Adrenal gland (tissue), 12 donors: ENCODE results near the gene C1orf226. TPM values are rescaled to one million over a fixed set of nuclear protein-coding genes. Genes with fewer than 3 reads are reported as not detected.
"Not testable (repeated sequence)": the region's sequence is repeated elsewhere in the genome, so short reads cannot be mapped to it uniquely, and the experiment has no call there.

Experiments
- DNase-seq, 7 donors: peaks; one replicate each; pipeline ENCODE4 v3.0.0-alpha.2; 2019 to 2020
- H3K27ac ChIP-seq, 5 donors: fragments of 200-600 bp; sonication (generic) in 4 of 5; 1 replicate in 3 of 5; 2 replicates in 2 of 5; pipeline versions ENCODE4 v1.5.1 to v1.8.0; 2016 to 2020; ENCODE audit warnings: mild to moderate bottlenecking in 1 of 5
- H3K27me3 ChIP-seq: fragments of 200-600 bp; 2 replicates; pipeline ENCODE4 v1.8.0; 2021
- H3K36me3 ChIP-seq, 2 donors: fragments of 200-600 bp; replicated peaks in 1 of 2; 1 replicate in 1 of 2; 2 replicates in 1 of 2; pipeline versions ENCODE4 v1.5.1 to v1.8.0; 2018 to 2022
- H3K4me1 ChIP-seq, 2 donors: fragments of 200-600 bp; replicated peaks in 1 of 2; 1 replicate in 1 of 2; 2 replicates in 1 of 2; pipeline versions ENCODE4 v1.5.1 to v1.8.0; 2018 to 2021
- H3K4me3 ChIP-seq, 4 donors: fragments of 200-600 bp; sonication (generic) in 3 of 4; one replicate each; pipeline ENCODE4 v1.5.1; 2016 to 2018
- H3K9me3 ChIP-seq, 3 donors: fragments of 200-600 bp; sonication (generic) in 1 of 3; replicated peaks in 1 of 3; 1 replicate in 2 of 3; 2 replicates in 1 of 3; pipeline versions ENCODE4 v1.5.1 to v1.8.0; 2016 to 2021
- CTCF ChIP-seq, 6 experiments: fragments of 450-650 bp in 4 of 6; fragments of 200-600 bp in 2 of 6; sonication (generic) in 1 of 6; IDR thresholded peaks; 1 replicate in 5 of 6; 2 replicates in 1 of 6; pipeline versions ENCODE4 v1.5.1 to v1.8.0; 2016 to 2021; ENCODE audit warnings: antibody characterized with exemption in 6 of 6, mild to moderate bottlenecking in 2 of 6, moderate library complexity in 1 of 6
- POLR2A ChIP-seq, 2 donors: fragments of 450-650 bp; IDR thresholded peaks; one replicate each; pipeline ENCODE4 v1.6.1; 2017; ENCODE audit warnings: antibody characterized with exemption in 2 of 2, mild to moderate bottlenecking in 2 of 2, moderate library complexity in 1 of 2
- WGBS, 4 donors: extraction: QIAGEN DNeasy Blood & Tissue Kit in 2 of 4; methylation state at CpG; one replicate each; pipeline versions ENCODE4 v1.1.5 to v1.1.7; 2013 to 2017; 5-methylcytosine and 5-hydroxymethylcytosine counted together
- intact Hi-C, 2 donors: fragments of 100-400 bp; cut with DNase I; formaldehyde crosslinking; loops; one replicate each; pipeline versions ENCODE4 v1.14.1 to v1.15.0; 2022 to 2023
- polyA plus RNA-seq, 3 donors: library from polyadenylated mRNA; stranded (reverse); fragments of 200-250 nt in 2 of 3; fragments of 350-450 nt in 1 of 3; fragmentation: Illumina TruSeq in 1 of 3; extraction: RNeasy Lipid Tissue Mini Kit (QIAGEN cat#74804) in 1 of 3; gene quantifications; one replicate each; pipeline ENCODE4 v1.2.3, GENCODE V29; 2013 to 2014
- total RNA-seq, 9 donors: library from RNA; depleted of rRNA in 4 of 9; stranded (reverse); fragments of >200 nt in 4 of 9; fragments of 120-200 nt in 1 of 9; fragmentation: NEBNext Ultra II Directional in 1 of 9; extraction: Animal tissue kit (Norgen Biotek cat#: 25700) in 1 of 9; gene quantifications; one replicate each; pipeline versions ENCODE4 v1.1.0 to v1.2.4, GENCODE V29; 2013 to 2023
- donor health status: healthy with polysubstance abuse.
- donor health status: Bipolar disorder and iron deficiency.
- donor health status: DM: yes; HTN: yes; CAD: no.
- donor health status: DM: no; HTN: no; CAD: no.
- donor health status: DM: no; HTN: no; CAD: no.
- donor health status: DM: yes; HTN: yes; CAD: no.

C1orf226 gene
- total and polyA plus RNA-seq, 12 donors, result 0.95 to 48.0 (median 6.8) TPM

DNA sequence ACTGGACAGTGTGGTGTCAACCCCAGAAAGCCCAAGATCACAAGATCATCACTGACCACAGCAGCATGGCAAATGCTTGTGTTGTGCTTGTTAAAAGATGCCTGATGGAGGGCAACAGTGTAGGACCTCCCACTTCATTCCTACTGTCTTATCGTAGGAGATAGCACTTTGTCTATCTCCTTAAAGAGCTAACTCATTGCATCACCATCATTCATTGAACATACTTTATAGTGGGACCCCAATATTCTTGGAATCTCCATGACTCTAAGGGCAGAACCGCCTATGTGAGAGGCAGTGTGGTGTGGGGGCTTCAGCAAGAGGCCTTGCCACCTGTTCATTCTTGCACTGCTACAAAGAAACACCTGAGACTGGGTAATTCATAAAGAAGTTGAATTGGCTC lies 35.4 kb downstream of the C1orf226 start:
- Histone ChIP-seq H3K27ac (peak overlapping the region in 1 of 5 donors; percentile 43), H3K4me3 (no peak overlapping the region), H3K36me3 (no peaks in the 10 kb centered on the region), H3K4me1 (no peaks in the 10 kb centered on the region), H3K27me3 (no peaks in the 10 kb centered on the region), H3K9me3 (no peaks in the 10 kb centered on the region)
- WGBS, 4 donors, result 81 to 94% (median 82%) methylated on average over 2 of the region's 2 CpGs
- TF ChIP-seq CTCF (IDR thresholded peaks at IDR 0.05) (no peak), POLR2A (IDR thresholded peaks at IDR 0.05) (no peak)
- intact Hi-C loops, result no loop called here
- peak in 5 of 7 donors; percentile 22 to 34 (median 30) for DNase-seq

- Histone ChIP-seq H3K27me3 (no peaks in the 10 kb centered on the region), H3K4me1 (no peaks in the 10 kb centered on the region), H3K27ac (no peak overlapping the region), H3K36me3 (no peaks in the 10 kb centered on the region), H3K9me3 (no peaks in the 10 kb centered on the region), H3K4me3 (no peak overlapping the region)
- DNase-seq, result peak in 1 of 7 donors; percentile 22
- no peak for TF ChIP-seq CTCF (IDR thresholded peaks at IDR 0.05)
- no peak for TF ChIP-seq POLR2A (IDR thresholded peaks at IDR 0.05)
- intact Hi-C loops, result no loop called here
- WGBS, 4 donors, result 63 to 75% (median 68%) methylated on average over 7 of the region's 7 CpGs
Observed at GRCh38 chr1:162417650-162418049, 36.1 kb downstream of the C1orf226 start.

DNA sequence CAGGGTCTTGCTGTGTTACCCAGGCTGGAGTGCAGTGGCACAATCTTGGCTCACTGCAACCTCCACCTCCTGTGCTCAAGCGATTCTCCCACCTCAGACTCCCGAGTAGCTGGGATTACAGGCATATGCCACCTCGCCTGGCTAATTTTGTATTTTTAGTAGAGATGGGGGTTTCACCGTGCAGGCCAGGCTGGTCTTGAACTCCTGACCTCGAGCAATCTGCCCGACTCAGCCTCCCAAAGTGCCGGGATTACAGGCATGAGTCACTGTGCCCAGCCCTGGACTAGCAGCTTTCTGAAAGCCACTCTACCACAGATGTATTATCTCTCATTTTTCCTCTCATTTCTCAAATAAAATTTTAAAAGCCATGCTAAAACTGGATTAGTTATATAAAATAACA lies 37.1 kb downstream of the C1orf226 start:
- H3K27ac ChIP-seq, H3K36me3 ChIP-seq, H3K27me3 ChIP-seq, H3K4me3 ChIP-seq, intact Hi-C loops, H3K4me1 ChIP-seq, H3K9me3 ChIP-seq, DNase-seq: not testable (repeated sequence)
- 61 to 82% (median 69%) methylated on average over 7 of the region's 7 CpGs for WGBS, 4 donors

- intact Hi-C loops, H3K36me3 ChIP-seq, DNase-seq, H3K27me3 ChIP-seq, H3K4me3 ChIP-seq, H3K9me3 ChIP-seq, H3K4me1 ChIP-seq, H3K27ac ChIP-seq: not testable (repeated sequence)
- 74 to 85% (median 83%) methylated on average over 9 of the region's 9 CpGs for WGBS, 4 donors
Observed at GRCh38 chr1:162419450-162419931, 38.0 kb downstream of the C1orf226 start.

DNA sequence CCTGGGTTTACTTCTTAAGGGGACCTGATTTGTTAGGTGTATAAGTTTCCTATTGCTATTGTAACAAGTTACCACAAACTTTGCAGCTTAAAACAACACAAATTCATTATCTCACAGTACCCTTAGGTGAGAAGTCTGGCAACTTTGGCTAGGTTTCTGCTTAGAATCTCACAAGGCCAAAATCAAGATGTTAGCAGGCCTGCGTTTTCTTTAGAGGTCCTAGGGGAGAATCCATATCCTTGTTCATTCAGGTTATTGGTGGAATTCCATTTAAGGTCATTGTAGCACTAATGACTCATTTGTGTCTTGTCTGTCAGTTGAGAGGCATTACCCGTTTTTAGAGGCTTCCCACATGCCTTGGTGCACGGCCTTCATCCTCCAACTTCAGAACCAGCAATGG lies 38.6 kb downstream of the C1orf226 start:
- no peak for DNase-seq
- 68 to 87% (median 79%) methylated on average over 3 of the region's 3 CpGs for WGBS, 4 donors
- Histone ChIP-seq H3K4me1 (no peaks in the 10 kb centered on the region), H3K36me3 (no peaks in the 10 kb centered on the region), H3K27ac (no peak overlapping the region), H3K9me3 (no peaks in the 10 kb centered on the region), H3K27me3 (no peaks in the 10 kb centered on the region), H3K4me3 (no peak overlapping the region)
- TF ChIP-seq POLR2A (IDR thresholded peaks at IDR 0.05), result no peak
- no peak for TF ChIP-seq CTCF (IDR thresholded peaks at IDR 0.05)
- intact Hi-C loops, result no loop called here
